ENCODE results near the gene PACS1.

PACS1 gene

GRCh38 chr11:66146074-66146473 is 76.0 kb downstream of the PACS1 start:
- no peak for DNase-seq

DNA sequence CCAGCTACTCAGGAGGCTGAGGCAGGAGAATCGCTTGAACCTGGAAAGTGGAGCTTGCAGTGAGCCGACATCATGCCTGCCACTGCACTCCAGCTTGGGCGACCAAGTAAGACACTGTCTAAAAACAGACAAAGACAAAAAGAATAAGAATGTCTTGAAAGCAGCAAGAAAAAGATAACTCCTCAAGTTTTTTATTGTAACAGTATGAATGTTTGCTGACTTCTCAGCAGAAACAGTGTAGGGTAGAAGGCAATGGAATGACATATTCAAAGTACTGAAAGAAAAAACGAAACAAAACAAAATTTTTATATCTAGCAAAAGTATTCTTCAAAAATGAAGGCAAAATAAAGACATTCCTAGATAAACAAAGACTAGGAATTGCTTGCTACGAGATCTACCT is 76.9 kb downstream of the PACS1 start:
- no peak for DNase-seq

DNA sequence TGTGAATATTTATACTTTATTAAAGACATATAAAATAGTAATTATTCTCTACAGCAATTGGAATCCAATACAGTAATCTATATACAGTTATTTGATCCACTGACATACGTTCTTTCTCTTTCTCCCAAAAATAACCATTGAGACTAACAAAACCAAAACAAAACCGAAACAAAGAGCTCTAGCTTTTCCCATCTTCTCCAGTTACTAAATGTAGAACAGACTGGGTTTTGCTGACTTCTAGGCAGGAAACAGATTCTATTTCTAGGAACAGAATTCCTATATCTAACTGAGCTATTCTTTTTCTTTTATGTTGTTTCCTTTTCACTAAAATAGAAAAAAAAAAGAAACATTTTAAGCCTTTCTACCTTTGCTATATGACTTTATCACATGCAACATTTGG is 80.1 kb downstream of the PACS1 start:
- no peak for DNase-seq

DNA sequence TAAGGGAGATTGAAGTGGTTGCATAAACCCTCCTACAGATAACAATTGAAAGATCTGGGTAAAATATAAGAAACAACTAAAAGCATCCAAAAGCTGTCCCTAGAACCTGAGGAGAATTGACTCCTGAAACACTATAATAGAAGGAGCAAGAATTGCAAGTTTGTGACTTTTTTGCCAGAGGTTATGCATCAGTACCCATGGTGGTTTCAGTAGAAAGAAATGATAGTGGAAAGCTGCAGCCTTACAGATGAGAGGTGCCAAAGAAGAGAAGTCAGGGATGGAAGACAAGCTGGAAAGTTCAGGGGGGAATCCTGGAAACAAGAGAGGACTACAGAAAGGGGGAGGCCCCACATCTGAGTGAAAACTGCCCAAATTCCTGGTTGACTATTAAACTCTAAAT is 80.7 kb downstream of the PACS1 start:
- DNase-seq = no peak

- no peak for DNase-seq
These were observed 81.2 kb downstream of the PACS1 start for GRCh38 chr11:66151273-66151672.

GRCh38 chr11:66154109-66154508 is 84.0 kb downstream of the PACS1 start:
- no peak for DNase-seq

DNA sequence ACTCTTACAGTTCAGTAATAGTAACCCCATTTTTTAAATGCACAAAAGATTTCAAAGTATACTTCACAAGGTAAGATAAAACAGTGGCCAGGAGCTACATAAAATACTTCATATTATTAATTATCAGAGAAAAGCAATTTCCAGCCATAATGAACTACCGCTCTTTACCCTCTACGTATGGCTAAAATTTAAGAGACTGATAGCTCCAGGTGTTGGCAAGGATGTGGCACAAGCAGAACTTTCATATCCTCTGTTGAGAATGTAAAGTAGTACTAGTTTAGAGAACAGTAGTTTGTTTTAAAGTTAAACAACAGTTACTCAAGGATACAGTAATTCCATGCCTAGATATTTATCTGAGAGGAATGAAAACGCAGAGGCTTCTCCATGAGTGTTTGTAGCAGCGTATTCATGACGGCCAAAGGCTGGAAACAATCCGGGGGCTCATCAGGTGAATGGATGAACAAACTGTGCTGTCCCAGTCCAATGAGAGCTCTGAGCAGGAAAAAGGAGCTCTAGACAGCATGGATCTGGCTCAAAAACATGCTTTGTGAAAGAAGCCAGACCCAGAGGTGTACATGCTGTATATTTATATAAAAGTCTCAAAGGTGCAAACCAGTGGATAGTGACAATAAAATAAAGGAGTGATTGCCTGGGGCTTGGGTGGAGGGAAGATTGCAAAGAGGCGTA is 85.5 kb downstream of the PACS1 start:
- DNase-seq = no peak

DNA sequence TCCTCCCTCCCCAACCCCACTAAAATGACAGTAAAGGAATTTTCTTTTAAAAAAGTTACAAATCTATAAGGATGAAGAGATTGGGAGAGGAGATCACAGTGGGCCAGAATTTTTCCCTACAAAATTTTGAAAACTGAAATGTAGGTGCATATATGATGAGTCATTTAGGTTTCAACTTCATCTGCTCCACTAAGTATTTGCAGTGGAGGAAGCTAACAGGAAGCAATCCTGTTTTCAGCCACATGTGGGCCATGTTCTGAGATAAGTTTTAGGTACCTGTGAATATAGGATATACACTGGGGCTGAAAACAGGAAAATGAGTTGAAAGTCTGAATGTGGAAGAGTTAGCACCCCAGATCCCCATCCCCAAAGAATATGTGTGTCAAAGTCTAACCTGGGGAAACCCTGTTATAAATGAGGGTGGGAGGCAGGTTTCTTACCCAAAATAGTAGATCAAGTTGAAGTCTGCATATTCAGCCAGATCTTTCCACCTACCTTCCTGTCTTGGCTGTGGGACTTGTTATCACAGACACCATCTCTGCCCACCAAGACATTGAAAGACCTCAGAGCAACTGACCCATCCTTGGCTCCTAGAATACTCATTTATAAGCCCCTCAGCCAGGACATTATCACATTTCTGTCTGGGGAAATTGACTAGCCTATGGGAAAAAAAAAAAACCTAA is 87.3 kb downstream of the PACS1 start:
- peak; percentile 24 for DNase-seq

DNA sequence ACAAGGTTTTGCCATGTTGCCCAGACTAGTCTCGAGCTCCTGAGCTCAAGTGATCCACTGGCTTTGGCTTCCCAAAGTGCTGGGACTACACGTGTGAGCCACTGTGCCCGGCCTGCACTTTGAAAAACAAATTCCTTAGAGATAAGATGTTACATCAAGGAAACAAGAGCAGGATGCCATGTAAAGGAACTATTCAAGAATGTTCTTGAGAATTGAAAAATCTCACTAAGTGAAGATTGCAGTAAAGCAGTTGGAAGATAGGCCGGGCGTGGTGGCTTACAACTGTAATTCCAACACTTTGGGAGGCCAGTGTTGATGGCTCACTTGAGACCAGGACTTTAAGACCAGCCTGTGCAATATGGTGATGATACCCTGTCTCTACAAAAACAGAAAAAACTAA is 88.1 kb downstream of the PACS1 start:
- DNase-seq = no peak

GRCh38 chr11:66159324-66159984 is 89.4 kb downstream of the PACS1 start:
- DNase-seq = no peak

DNA sequence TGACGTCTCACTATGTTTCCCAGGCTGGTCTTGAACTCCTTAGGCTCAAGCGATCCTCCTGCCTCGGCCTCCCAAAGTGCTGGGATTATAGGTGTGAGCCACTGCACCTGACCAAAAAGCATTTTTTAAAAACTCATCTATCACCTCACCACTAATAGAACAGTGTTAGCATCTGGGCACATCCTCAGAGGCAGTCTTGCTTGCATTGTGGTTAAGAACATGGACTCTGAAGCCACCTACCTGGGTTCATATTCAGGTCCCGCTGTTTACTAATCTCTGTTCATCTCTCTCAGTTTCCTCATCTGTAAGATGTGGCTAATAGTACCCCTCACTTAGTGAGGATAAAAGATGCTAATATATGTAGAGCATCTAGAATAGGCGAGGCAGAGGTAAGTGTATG is 90.6 kb downstream of the PACS1 start:
- DNase-seq = no peak

DNA sequence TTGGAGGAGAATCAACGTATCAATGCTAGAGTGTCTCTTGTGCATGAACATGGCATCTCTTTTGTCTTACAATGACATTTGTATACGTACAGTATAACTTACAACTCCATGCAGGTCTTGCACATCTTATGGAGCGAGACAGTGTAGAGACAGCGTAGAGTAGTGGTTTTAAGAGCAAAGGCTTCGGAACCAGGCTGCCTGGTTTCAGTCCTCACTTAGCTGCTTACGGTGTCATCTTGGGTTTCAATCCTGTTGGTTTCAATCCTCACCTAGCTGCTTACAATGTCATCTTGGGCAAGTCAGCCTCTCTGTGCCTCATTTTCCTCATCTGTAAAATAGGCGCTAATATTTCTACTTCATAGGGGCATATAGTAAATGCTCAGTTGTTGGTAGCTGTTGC is 98.2 kb downstream of the PACS1 start:
- DNase-seq = no peak

- no peak for DNase-seq
These were observed 102.1 kb downstream of the PACS1 start for GRCh38 chr11:66172146-66172545.

DNA sequence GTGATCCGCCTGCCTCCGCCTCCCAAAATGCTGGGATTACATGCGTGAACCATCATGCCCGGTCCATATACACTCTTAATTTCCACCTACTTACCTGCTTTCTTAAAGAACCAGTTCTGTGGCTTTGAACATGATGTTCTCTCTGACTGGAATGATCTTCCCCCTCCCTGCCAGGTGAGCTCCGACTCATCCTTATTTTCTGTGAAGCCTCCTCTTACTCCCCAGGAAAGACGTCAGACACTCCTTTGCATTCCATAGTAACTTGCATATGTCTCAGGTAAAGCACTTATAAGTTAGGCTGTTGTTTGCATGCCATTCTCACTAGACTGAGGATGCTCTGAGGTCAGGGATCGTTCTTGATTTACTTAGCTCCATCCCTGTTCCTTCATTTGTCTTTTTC is 106.6 kb downstream of the PACS1 start:
- DNase-seq = no peak

DNA sequence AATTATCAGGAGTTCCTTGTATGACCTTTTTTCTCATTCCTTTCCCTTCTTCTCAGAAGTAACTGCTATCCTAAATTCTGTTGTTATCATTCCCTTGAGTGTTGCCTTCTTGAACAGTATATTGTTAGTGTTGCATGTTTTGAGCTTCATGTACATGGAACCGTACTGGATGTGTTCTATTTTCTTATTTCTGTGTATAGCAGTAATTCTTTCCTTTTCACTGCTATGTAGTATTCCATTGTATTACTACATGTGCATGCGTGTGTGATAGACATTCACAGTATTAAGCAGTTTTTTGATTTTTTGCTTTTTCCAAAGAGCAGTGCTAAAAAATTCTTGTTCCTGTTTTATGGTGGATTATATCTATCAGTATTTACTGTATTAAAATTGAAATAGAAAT is 108.1 kb downstream of the PACS1 start:
- no peak for DNase-seq

DNA sequence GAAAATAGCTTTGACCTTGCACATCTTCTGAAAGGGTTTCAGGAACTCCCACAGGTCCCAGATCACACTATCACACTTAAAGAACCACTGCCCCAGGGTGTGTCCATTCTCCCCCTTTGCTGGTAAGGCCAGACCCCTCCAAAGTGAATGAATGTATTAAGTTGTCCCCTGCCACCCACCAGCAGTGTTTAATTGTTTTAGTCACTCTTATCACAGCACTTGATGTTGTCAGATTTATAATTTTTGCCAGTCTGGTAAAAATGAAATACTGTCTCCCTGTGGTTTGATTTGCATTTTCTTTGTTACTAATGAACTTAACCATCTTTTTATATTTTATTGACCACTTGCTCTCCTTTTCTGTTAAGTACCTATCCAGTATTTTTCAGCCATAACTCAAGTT is 108.8 kb downstream of the PACS1 start:
- no peak for DNase-seq

DNA sequence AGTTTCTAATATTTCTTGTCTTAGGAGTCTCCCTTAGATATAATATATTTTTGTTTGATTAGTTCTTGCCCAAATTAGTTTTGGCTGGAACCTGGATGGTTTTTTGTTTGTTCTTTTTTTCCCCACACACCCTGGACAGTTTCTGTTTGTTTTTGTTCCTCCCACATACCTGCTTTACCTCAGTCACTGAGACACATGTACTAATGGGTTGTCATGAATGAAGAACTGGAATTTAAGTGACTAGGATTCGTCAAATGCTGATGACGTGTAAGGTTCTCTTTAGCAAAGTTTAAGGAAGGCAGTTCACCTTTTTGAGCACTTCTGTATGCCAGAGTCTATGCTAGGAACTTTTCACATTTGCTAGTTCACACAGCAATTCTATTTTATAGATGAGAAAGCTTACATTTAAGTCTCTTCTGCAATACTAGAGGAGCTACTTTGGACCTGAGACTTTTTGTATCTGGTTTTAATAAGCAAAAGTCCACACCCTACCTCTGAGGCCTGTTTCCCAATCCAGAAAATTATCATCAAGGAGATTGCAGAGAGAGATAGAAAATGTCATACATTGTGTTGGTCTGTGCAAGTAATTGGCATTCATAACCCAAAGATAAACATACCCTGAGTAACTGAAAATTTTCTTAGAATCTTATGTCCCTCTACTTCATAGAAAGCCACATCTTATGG is 111.7 kb downstream of the PACS1 start:
- DNase-seq = no peak

- no peak for DNase-seq
These were observed 113.5 kb downstream of the PACS1 start for GRCh38 chr11:66183494-66184048.

- DNase-seq = no peak
These were observed 114.7 kb downstream of the PACS1 start for GRCh38 chr11:66184728-66185127.

DNA sequence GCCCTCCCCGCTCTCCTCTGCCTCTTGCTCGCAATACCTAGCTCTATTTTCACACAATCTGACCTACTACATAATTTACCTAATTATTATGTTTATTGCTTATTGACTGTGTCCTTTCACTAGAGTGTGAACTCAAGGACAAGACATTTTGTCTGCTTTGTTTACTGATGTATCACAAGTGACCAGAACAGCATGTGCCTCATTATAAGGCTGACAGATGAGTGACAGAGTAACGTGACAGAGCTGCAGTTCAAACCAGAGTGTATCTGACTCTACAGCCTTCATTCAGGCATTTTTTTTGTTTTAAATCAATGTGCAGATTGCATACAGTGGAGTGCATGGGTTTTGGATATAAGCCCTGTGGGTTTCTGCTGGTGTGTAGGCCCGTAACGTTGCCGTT is 116.4 kb downstream of the PACS1 start:
- DNase-seq = no peak

DNA sequence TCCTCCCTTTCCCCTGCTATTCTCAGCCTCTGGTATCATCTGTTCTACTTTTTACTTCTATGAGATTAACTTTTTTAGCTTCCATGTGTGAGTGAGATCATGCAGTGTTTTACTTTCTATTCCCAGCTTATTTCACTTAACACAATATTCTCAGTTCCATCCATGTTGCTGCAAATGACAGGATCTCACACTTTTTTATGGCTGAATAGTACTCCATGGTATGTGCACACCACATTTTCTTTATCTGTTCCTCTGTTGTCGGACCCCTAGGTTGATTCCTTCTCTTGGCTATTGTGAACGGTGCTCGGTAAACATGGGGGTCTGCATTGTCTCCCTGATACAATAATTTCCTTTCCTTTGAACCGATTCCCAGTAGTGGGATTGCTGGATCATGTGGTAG is 117.4 kb downstream of the PACS1 start:
- DNase-seq = no peak

DNA sequence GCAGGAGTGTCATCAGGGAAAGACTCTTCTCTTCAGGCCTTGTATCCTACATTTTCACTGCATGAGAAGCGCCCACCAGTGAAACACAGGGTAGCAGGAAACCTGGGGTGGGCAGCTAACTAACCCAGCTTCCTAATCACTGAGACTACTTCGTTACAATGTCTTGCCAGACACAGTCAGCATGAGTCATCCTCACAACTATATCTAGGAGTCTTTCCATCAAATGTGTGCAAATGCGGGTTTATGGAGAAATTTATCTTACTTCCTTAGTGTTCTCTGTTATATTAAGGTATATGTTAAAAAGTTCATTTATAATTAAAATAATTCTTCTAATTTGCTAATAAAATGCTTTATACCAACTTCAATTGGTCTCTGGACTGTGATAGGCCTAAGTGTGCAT is 118.5 kb downstream of the PACS1 start:
- DNase-seq = peak; percentile 70

DNA sequence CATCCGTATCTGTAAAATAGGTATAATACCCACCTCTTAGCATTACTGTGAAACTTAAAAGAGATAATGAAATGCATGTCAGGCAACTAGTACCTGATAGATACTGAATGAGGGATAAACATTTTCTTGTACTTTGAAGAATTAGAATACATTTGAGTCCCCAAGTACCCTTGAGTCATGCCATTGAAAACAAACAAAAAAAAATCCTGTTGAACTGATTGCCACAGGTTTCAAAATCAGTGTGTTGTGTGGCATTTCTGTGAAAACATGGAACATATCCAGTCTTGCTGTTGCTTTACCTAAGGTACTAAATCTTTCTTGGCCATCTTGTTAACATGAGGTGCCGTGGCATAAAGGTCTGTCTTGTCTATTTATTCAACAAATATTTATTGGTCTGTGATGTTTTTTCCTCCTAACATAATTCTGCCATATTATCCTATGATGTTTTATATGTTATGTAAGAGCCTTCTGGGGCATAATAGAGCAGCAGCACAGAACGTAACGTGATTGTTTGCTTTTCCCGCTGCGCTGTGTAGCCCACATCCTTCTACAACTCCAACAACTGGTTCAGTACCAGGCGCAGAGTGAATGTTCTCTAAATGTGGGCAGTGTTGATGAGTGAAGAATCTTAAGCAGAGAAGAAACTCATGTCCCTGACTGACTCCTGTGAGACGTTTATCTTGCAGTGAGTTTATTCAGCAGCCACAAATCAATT is 119.1 kb downstream of the PACS1 start:
- DNase-seq = no peak
